Kidney (tissue), 14 donors: ENCODE results near the gene TRIP10. TPM values are rescaled to one million over a fixed set of nuclear protein-coding genes. Genes with fewer than 3 reads are reported as not detected.

Source experiments
- DNase-seq, 5 donors: peaks; one replicate each; pipeline ENCODE4 v3.0.0-alpha.2; 2013 to 2020
- FAIRE-seq: peaks from 2 replicates; lab custom pipeline; 2012; peaks lifted over from hg19 to GRCh38; lab: Jason Lieb, UNC
- H3K27ac ChIP-seq, 2 donors: one replicate each; pipeline ENCODE4 v1.7.0; 2013; ENCODE audit warnings: low read depth in 2 of 2, low read length in 2 of 2, inconsistent platforms in 1 of 2
- H3K27me3 ChIP-seq: one replicate; pipeline ENCODE4 v1.7.1; 2013; ENCODE audit warnings: low read length, inconsistent platforms; ENCODE audit not compliant: control insufficient read depth, insufficient read depth
- H3K36me3 ChIP-seq, 3 donors: one replicate each; pipeline versions ENCODE4 v1.7.0 to v1.7.1; 2013; ENCODE audit warnings: low read length in 3 of 3, control low read depth in 1 of 3, inconsistent platforms in 1 of 3; ENCODE audit not compliant: insufficient read depth in 3 of 3, control insufficient read depth in 2 of 3
- H3K4me1 ChIP-seq, 3 donors: one replicate each; pipeline versions ENCODE4 v1.7.0 to v1.7.1; 2013; ENCODE audit warnings: low read length in 3 of 3, inconsistent platforms in 1 of 3, low read depth in 1 of 3; ENCODE audit not compliant: control insufficient read depth in 2 of 3, insufficient read depth in 2 of 3
- H3K4me3 ChIP-seq, 3 donors: one replicate each; pipeline versions ENCODE4 v1.7.0 to v1.8.1; 2013; ENCODE audit warnings: low read length in 3 of 3, control low read depth in 1 of 3, inconsistent platforms in 1 of 3
- H3K9ac ChIP-seq, 3 donors: one replicate each; pipeline versions ENCODE4 v1.7.0 to v1.7.1; 2013; ENCODE audit warnings: low read length in 3 of 3, control low read depth in 1 of 3, inconsistent platforms in 1 of 3
- H3K9me3 ChIP-seq, 3 donors: one replicate each; pipeline versions ENCODE4 v1.7.0 to v1.7.1; 2013; ENCODE audit warnings: low read length in 3 of 3, control low read depth in 1 of 3, inconsistent platforms in 1 of 3; ENCODE audit not compliant: control insufficient read depth in 2 of 3, insufficient read depth in 1 of 3
- CTCF ChIP-seq: IDR thresholded peaks from 3 replicates; pipeline ENCODE4 v1.5.1; 2012; ENCODE audit warnings: mild to moderate bottlenecking, moderate library complexity, borderline replicate concordance; ENCODE audit not compliant: insufficient read depth; ENCODE audit errors: extremely low read depth
- intact Hi-C: fragments of 100-400 bp; cut with DNase I; formaldehyde crosslinking; loops from one replicate; pipeline ENCODE4 v1.11.1; 2022
- polyA plus RNA-seq: library from polyadenylated mRNA; stranded (reverse); fragments of 350-450 nt; fragmentation: Illumina TruSeq; extraction: RNeasy Lipid Tissue Mini Kit (QIAGEN cat#74804); gene quantifications from one replicate; pipeline ENCODE4 v1.2.3, GENCODE V29; 2014; ENCODE audit warnings: low read depth, low replicate concordance; ENCODE audit not compliant: insufficient read depth
- total RNA-seq: library from RNA; stranded (reverse); fragmentation: NEBNext Ultra II Directional; extraction: Animal tissue kit (Norgen Biotek cat#: 25700); gene quantifications from one replicate; pipeline ENCODE4 v1.2.1, GENCODE V29; 2021
- donor health status: control.
- donor health status: control.
- donor health status: control.
- donor health status: control.
- donor health status: control.
- donor health status: DM: yes; HTN: yes; CAD: no.
- donor health status: Normal renal cell carcinoma (clear cell type).

The TRIP10 gene
- total and polyA plus RNA-seq, 2 donors from 2014 or later = 57.5 to 92.9 TPM

- Histone ChIP-seq H3K36me3 (no peaks in the 10 kb centered on the region), H3K9ac (no peak overlapping the region), H3K27ac (no peak overlapping the region), H3K9me3 (no peaks in the 10 kb centered on the region), H3K4me1 (peaks cover 0 to 5% (median 1%) of the 10 kb centered on the region in 3 donors), H3K27me3 (no peaks in the 10 kb centered on the region), H3K4me3 (no peak overlapping the region)
- DNase-seq (peak; percentile 41 to 94 (median 81)), FAIRE-seq (no peak)
- TF ChIP-seq CTCF = no peak
- intact Hi-C loops = no loop called here
These were observed 9.2 kb upstream of the TRIP10 start for GRCh38 chr19:6730153-6730804.

GRCh38 chr19:6730941-6731670 is 8.4 kb upstream of the TRIP10 start:
- no peak overlapping the region for H3K27ac ChIP-seq
- no peaks in the 10 kb centered on the region for H3K36me3 ChIP-seq
- no peak for TF ChIP-seq CTCF
- peaks cover 0 to 8% (median 0%) of the 10 kb centered on the region in 3 donors for H3K4me1 ChIP-seq
- intact Hi-C loops = no loop called here
- no peak overlapping the region for H3K9ac ChIP-seq
- H3K27me3 ChIP-seq = no peaks in the 10 kb centered on the region
- H3K4me3 ChIP-seq = no peak overlapping the region
- H3K9me3 ChIP-seq = no peaks in the 10 kb centered on the region
- no peak for FAIRE-seq
- DNase-seq = no peak

- Histone ChIP-seq H3K4me1 (peaks cover 0 to 11% (median 0%) of the 10 kb centered on the region in 3 donors), H3K36me3 (no peaks in the 10 kb centered on the region), H3K9me3 (no peaks in the 10 kb centered on the region), H3K9ac (no peak overlapping the region), H3K27ac (no peak overlapping the region), H3K27me3 (no peaks in the 10 kb centered on the region), H3K4me3 (no peak overlapping the region)
- intact Hi-C loops = no loop called here
- DNase-seq = peak in 1 of 5 donors; percentile 39
- TF ChIP-seq CTCF = no peak
- FAIRE-seq = no peak
These were observed 7.7 kb upstream of the TRIP10 start for GRCh38 chr19:6731822-6732221.
